Right lobe of liver (tissue), 6 donors: ENCODE data around the gene MAST4. TPM values are rescaled to one million over a fixed set of nuclear protein-coding genes. Genes with fewer than 3 reads are reported as not detected.

Experiments
- ATAC-seq, 4 donors: fragments of 200-7000 bp; cut with Tn5 transposase; one replicate each; pipeline ENCODE4 v1.9.1; 2020; ENCODE audit warnings: mild to moderate bottlenecking in 4 of 4, moderate library complexity in 4 of 4
- DNase-seq, 3 donors: peaks; one replicate each; pipeline ENCODE4 v3.0.0-alpha.2; 2020
- H3K27ac ChIP-seq, 3 donors: fragments of 200-600 bp; one replicate each; pipeline ENCODE4 v1.8.0; 2022
- H3K27me3 ChIP-seq, 2 donors: fragments of 200-600 bp; one replicate each; pipeline ENCODE4 v1.8.0; 2022
- H3K36me3 ChIP-seq, 4 donors: fragments of 200-600 bp; sonication (generic) in 1 of 4; one replicate each; pipeline versions ENCODE4 v1.5.1 to v1.8.0; 2017 to 2022; ENCODE audit warnings: control low read depth in 1 of 4
- H3K4me1 ChIP-seq, 4 donors: fragments of 200-600 bp; sonication (generic) in 1 of 4; one replicate each; pipeline versions ENCODE4 v1.5.1 to v1.8.0; 2017 to 2022; ENCODE audit warnings: control low read depth in 1 of 4
- H3K4me3 ChIP-seq, 3 donors: fragments of 200-600 bp; one replicate each; pipeline ENCODE4 v1.8.0; 2022
- H3K9me3 ChIP-seq, 4 donors: fragments of 200-600 bp; sonication (generic) in 1 of 4; one replicate each; pipeline versions ENCODE4 v1.5.1 to v1.8.0; 2017 to 2022; ENCODE audit warnings: control low read depth in 1 of 4
- CTCF ChIP-seq, 4 donors: fragments of 200-600 bp in 3 of 4; fragments of 450-650 bp in 1 of 4; IDR thresholded peaks; one replicate each; pipeline versions ENCODE4 v1.5.1 to v1.8.0; 2016 to 2022; ENCODE audit warnings: antibody characterized with exemption in 4 of 4, mild to moderate bottlenecking in 2 of 4
- POLR2A ChIP-seq: fragments of 450-650 bp; IDR thresholded peaks from one replicate; pipeline ENCODE4 v1.6.1; 2017; ENCODE audit warnings: antibody characterized with exemption, mild to moderate bottlenecking
- WGBS: methylation state at CpG from one replicate; pipeline ENCODE4 v1.1.6; 2018; ENCODE audit warnings: low coverage, low lambda C conversion rate; ENCODE audit not compliant: insufficient coverage; ENCODE audit errors: missing lambda C conversion rate; 5-methylcytosine and 5-hydroxymethylcytosine counted together
- intact Hi-C, 2 donors: fragments of 100-400 bp; cut with DNase I; formaldehyde crosslinking; loops; one replicate each; pipeline versions ENCODE4 v1.11.2 to v1.14.1; 2022
- total RNA-seq, 6 experiments: library from RNA; depleted of rRNA in 2 of 6; stranded (reverse); fragments of >200 nt in 2 of 6; fragmentation: NEBNext Ultra II Directional in 3 of 6; extraction: Animal tissue kit (Norgen Biotek cat#: 25700) in 3 of 6; gene quantifications; one replicate each; pipeline versions ENCODE4 v1.1.0 to v1.2.4, GENCODE V29; 2016 to 2023
- donor health status: DM: no; HTN: yes; CAD: no.
- donor health status: DM: no; HTN: no; CAD: no.
- donor health status: DM: no; HTN: no; CAD: no.
- donor health status: DM: no; HTN: yes; CAD: no.
- donor health status: DM: no; HTN: yes; CAD: no.

MAST4 gene
- total RNA-seq, 6 experiments from 2014 or later = 9.4 to 23.5 (median 13.9) TPM

- no peaks in the 10 kb centered on the region for H3K27me3 ChIP-seq
- H3K27ac ChIP-seq = no peak overlapping the region
- no peaks in the 10 kb centered on the region for H3K36me3 ChIP-seq
- TF ChIP-seq CTCF (IDR thresholded peaks at IDR 0.05) (no peak), POLR2A (no peak)
- no peak overlapping the region for H3K4me3 ChIP-seq
- no peak for ATAC-seq
- no peak for DNase-seq
- WGBS = 63% methylated on average over 5 of the region's 5 CpGs
- H3K9me3 ChIP-seq = no peaks in the 10 kb centered on the region
- intact Hi-C loops = no loop called here
- no peaks in the 10 kb centered on the region for H3K4me1 ChIP-seq
These were observed 73.1 kb downstream of the MAST4 start for GRCh38 chr5:66669086-66669861.

GRCh38 chr5:66669862-66670195 lies 73.6 kb downstream of the MAST4 start:
- Histone ChIP-seq H3K9me3 (no peaks in the 10 kb centered on the region), H3K36me3 (no peaks in the 10 kb centered on the region), H3K4me1 (no peaks in the 10 kb centered on the region), H3K27ac (no peak overlapping the region), H3K27me3 (no peaks in the 10 kb centered on the region), H3K4me3 (no peak overlapping the region)
- WGBS = 42% methylated on average over 3 of the region's 3 CpGs
- peak in 1 of 4 donors; percentile 16 for ATAC-seq
- TF ChIP-seq POLR2A (no peak), CTCF (IDR thresholded peaks at IDR 0.05) (no peak)
- no peak for DNase-seq
- intact Hi-C loops = no loop called here

- no peaks in the 10 kb centered on the region for H3K4me1 ChIP-seq
- ATAC-seq = peak in 3 of 4 donors; percentile 42 to 65 (median 54)
- 41% methylated on average over 2 of the region's 2 CpGs for WGBS
- intact Hi-C loops = no loop called here
- no peaks in the 10 kb centered on the region for H3K27me3 ChIP-seq
- DNase-seq = no peak
- no peaks in the 10 kb centered on the region for H3K9me3 ChIP-seq
- no peak overlapping the region for H3K4me3 ChIP-seq
- H3K27ac ChIP-seq = peak overlapping the region in 1 of 3 donors; percentile 20
- H3K36me3 ChIP-seq = no peaks in the 10 kb centered on the region
- TF ChIP-seq CTCF (IDR thresholded peaks at IDR 0.05) = no peak
- no peak for TF ChIP-seq POLR2A
These were observed 75.1 kb downstream of the MAST4 start for GRCh38 chr5:66671305-66671704.

GRCh38 chr5:66674802-66675201 lies 78.6 kb downstream of the MAST4 start:
- H3K4me3 ChIP-seq = no peak overlapping the region
- H3K27me3 ChIP-seq = no peaks in the 10 kb centered on the region
- DNase-seq (no peak), ATAC-seq (no peak)
- no peak overlapping the region for H3K27ac ChIP-seq
- H3K36me3 ChIP-seq = no peaks in the 10 kb centered on the region
- TF ChIP-seq CTCF (IDR thresholded peaks at IDR 0.05) = no peak
- TF ChIP-seq POLR2A = no peak
- H3K4me1 ChIP-seq = no peaks in the 10 kb centered on the region
- WGBS = 76% methylated on average over 5 of the region's 5 CpGs
- intact Hi-C loops = no loop called here
- H3K9me3 ChIP-seq = no peaks in the 10 kb centered on the region
